HEK293 (cell line): Measurements from ENCODE around the gene DHRS7C.

Experiments used
- ATF2 ChIP-seq: fragments of 450-650 bp; formaldehyde crosslinking; IDR thresholded peaks from 2 replicates; pipeline ENCODE4 v1.5.1; 2016; ENCODE audit warnings: missing biosample characterization, missing genetic modification characterization, low read depth
- CTCF ChIP-seq: fragments of 450-650 bp; formaldehyde crosslinking; IDR thresholded peaks from 2 replicates; pipeline ENCODE4 v1.5.1; 2016; ENCODE audit warnings: missing biosample characterization, missing genetic modification characterization
- HIC1 ChIP-seq: fragments of 450-650 bp; formaldehyde crosslinking; IDR thresholded peaks from 2 replicates; pipeline ENCODE4 v1.5.1; 2016; ENCODE audit warnings: missing biosample characterization, missing genetic modification characterization
- HOXA7 ChIP-seq: sonication (generic); formaldehyde crosslinking; IDR thresholded peaks from 2 replicates; pipeline ENCODE4 v1.8.1; 2022; ENCODE audit warnings: missing genetic modification reagents, borderline replicate concordance
- PATZ1 ChIP-seq: fragments of 450-650 bp; formaldehyde crosslinking; IDR thresholded peaks from 2 replicates; pipeline ENCODE4 v1.5.1; 2016; ENCODE audit warnings: missing biosample characterization, missing genetic modification characterization
- ZNF121 ChIP-seq: fragments of 450-650 bp; formaldehyde crosslinking; IDR thresholded peaks from 2 replicates; pipeline ENCODE4 v1.5.1; 2016; ENCODE audit warnings: missing biosample characterization, missing genetic modification characterization
- ZNF133 ChIP-seq: fragments of 450-650 bp; formaldehyde crosslinking; IDR thresholded peaks from 2 replicates; pipeline ENCODE4 v1.5.1; 2016; ENCODE audit warnings: missing biosample characterization, missing genetic modification characterization
- ZNF280C ChIP-seq: fragments of 450-650 bp; formaldehyde crosslinking; IDR thresholded peaks from 2 replicates; pipeline ENCODE4 v1.5.1; 2016; ENCODE audit warnings: missing biosample characterization, missing genetic modification characterization

- TF ChIP-seq ZNF121 (tag by site-specific recombination), result no peak
- no peak for TF ChIP-seq HOXA7 (CRISPR knock-in tag)
- no peak for TF ChIP-seq ZNF280C (tag by site-specific recombination)
- no peak for TF ChIP-seq HIC1 (tag by site-specific recombination)
- TF ChIP-seq ATF2 (tag by site-specific recombination), result no peak
- TF ChIP-seq CTCF (tag by site-specific recombination), result no peak
- TF ChIP-seq PATZ1 (tag by site-specific recombination), result no peak
- TF ChIP-seq ZNF133 (tag by site-specific recombination), result no peak
Observed at GRCh38 chr17:9801505-9801904, 10.1 kb upstream of the DHRS7C start.
